ENCODE measurements around the gene PSMB9. TPM values are rescaled to one million over a fixed set of nuclear protein-coding genes. Genes with fewer than 3 reads are reported as not detected.

Gene PSMB9
- total and polyA plus RNA-seq, 8 donors = 5.1 to 18.1 (median 7.0) TPM

GRCh38 chr6:32825966-32826365 lies 28.0 kb upstream of the PSMB9 start:
- intact Hi-C loops (cut with DNase I) = loop anchor here in 2 of 3 donors (5.0 kb wide), 2 partner anchors 36 to 41 kb away; no protein-coding TSS in a partner anchor
- TF ChIP-seq CTCF (IDR thresholded peaks at IDR 0.05) = peak in 2 of 4 donors; percentile 20 to 22
- Histone ChIP-seq H3K4me3 (no peak overlapping the region), H3K36me3 (peaks cover 0 to 8% (median 7%) of the 10 kb centered on the region in 3 donors), H3K9me3 (no peaks in the 10 kb centered on the region), H3K27me3 (no peaks in the 10 kb centered on the region), H3K4me1 (peaks cover 0 to 4% (median 0%) of the 10 kb centered on the region in 3 donors), H3K27ac (peak overlapping the region in 2 of 4 donors; percentile 4 to 33)
- FAIRE-seq = no peak
- WGBS, 2 donors = 42 to 63% methylated on average over 2 of the region's 2 CpGs
- ATAC-seq = peak; percentile 56 to 87 (median 86)
- DNase-seq = no peak

- peak overlapping the region in 1 of 4 donors; percentile 9 for H3K27ac ChIP-seq
- TF ChIP-seq CTCF (IDR thresholded peaks at IDR 0.05) = no peak
Observed at GRCh38 chr6:32827025-32827424, 27.0 kb upstream of the PSMB9 start.

GRCh38 chr6:32829495-32829894 lies 24.5 kb upstream of the PSMB9 start:
- Histone ChIP-seq H3K27me3 (no peaks in the 10 kb centered on the region), H3K27ac (no peak overlapping the region), H3K9me3 (no peaks in the 10 kb centered on the region), H3K36me3 (peaks cover 0 to 8% (median 7%) of the 10 kb centered on the region in 3 donors), H3K4me1 (peaks cover 0 to 4% (median 0%) of the 10 kb centered on the region in 3 donors), H3K4me3 (no peak overlapping the region)
- no peak for TF ChIP-seq CTCF (IDR thresholded peaks at IDR 0.05)
- ATAC-seq (peak in 1 of 4 donors; percentile 37), DNase-seq (no peak), FAIRE-seq (no peak)
- WGBS, 2 donors = 72 to 79% methylated on average over 7 of the region's 7 CpGs
- intact Hi-C loops (cut with DNase I) = loop anchor here in 2 of 3 donors (5.0 kb wide), 2 partner anchors 33 to 38 kb away; no protein-coding TSS in a partner anchor

More at GRCh38 chr6:32827025-32827424, 27.0 kb upstream of the PSMB9 start:
- DNase-seq (no peak), FAIRE-seq (no peak), ATAC-seq (peak in 2 of 4 donors; percentile 56 to 75)
- WGBS, 2 donors = 55 to 57% methylated on average over 3 of the region's 3 CpGs
- no peaks in the 10 kb centered on the region for H3K9me3 ChIP-seq
- peaks cover 0 to 8% (median 7%) of the 10 kb centered on the region in 3 donors for H3K36me3 ChIP-seq
- no peak overlapping the region for H3K4me3 ChIP-seq
- no peaks in the 10 kb centered on the region for H3K27me3 ChIP-seq
- intact Hi-C loops (cut with DNase I) = loop anchor here in 2 of 3 donors (5.0 kb wide), 2 partner anchors 35 to 40 kb away; no protein-coding TSS in a partner anchor
- H3K4me1 ChIP-seq = peaks cover 0 to 4% (median 0%) of the 10 kb centered on the region in 3 donors

- no peak for ATAC-seq
- Histone ChIP-seq H3K27ac (no peak overlapping the region), H3K4me1 (peaks cover 0 to 4% (median 0%) of the 10 kb centered on the region in 3 donors), H3K4me3 (no peak overlapping the region), H3K36me3 (peaks cover 0 to 8% (median 7%) of the 10 kb centered on the region in 3 donors), H3K27me3 (no peaks in the 10 kb centered on the region), H3K9me3 (no peaks in the 10 kb centered on the region)
- no peak for DNase-seq
- no peak for TF ChIP-seq CTCF (IDR thresholded peaks at IDR 0.05)
- 96% methylated on average over 3 to 5 of the region's 5 CpGs for WGBS, 2 donors
- intact Hi-C loops (cut with DNase I) = no loop called here
- no peak for FAIRE-seq
Observed at GRCh38 chr6:32830017-32830416, 24.0 kb upstream of the PSMB9 start.

- no peak for DNase-seq
- Histone ChIP-seq H3K27ac (no peak overlapping the region), H3K36me3 (peaks cover 0 to 8% (median 7%) of the 10 kb centered on the region in 3 donors), H3K27me3 (no peaks in the 10 kb centered on the region), H3K4me1 (no peaks in the 10 kb centered on the region), H3K9me3 (no peaks in the 10 kb centered on the region), H3K4me3 (no peak overlapping the region)
- intact Hi-C loops (cut with DNase I) = no loop called here
- FAIRE-seq = no peak
- no peak for TF ChIP-seq CTCF (IDR thresholded peaks at IDR 0.05)
- WGBS, 2 donors = 85 to 87% methylated on average over 5 of the region's 5 CpGs
- ATAC-seq = no peak
Observed at GRCh38 chr6:32830936-32831335, 23.1 kb upstream of the PSMB9 start.
